GM23248 (cell line): ENCODE results near the gene GGT7. TPM values are rescaled to one million over a fixed set of nuclear protein-coding genes. Genes with fewer than 3 reads are reported as not detected.

Experiments
- DNase-seq: peaks from one replicate; pipeline ENCODE4 v3.0.0-alpha.2; 2015
- H2AFZ ChIP-seq: fragments of 200-600 bp; sonication (generic); 2 replicates; pipeline ENCODE4 v1.6.1; 2016; ENCODE audit warnings: antibody characterized with exemption
- H3F3A ChIP-seq: fragments of 200-600 bp; sonication (generic); 2 replicates; pipeline ENCODE4 v1.6.1; 2016; ENCODE audit warnings: mild to moderate bottlenecking, antibody characterized with exemption, mixed run types; ENCODE audit not compliant: insufficient read depth
- H3K27ac ChIP-seq: fragments of 200-600 bp; sonication (generic); 2 replicates; pipeline ENCODE4 v1.5.1; 2016; ENCODE audit warnings: mild to moderate bottlenecking
- H3K27me3 ChIP-seq: fragments of 200-600 bp; sonication (generic); replicated peaks from 2 replicates; pipeline ENCODE4 v1.6.1; 2016; ENCODE audit warnings: mild to moderate bottlenecking; ENCODE audit not compliant: insufficient read depth
- H3K36me3 ChIP-seq: fragments of 200-600 bp; sonication (generic); 2 replicates; pipeline ENCODE4 v1.6.1; 2016; ENCODE audit warnings: low read depth, mild to moderate bottlenecking
- H3K4me1 ChIP-seq: fragments of 200-600 bp; sonication (generic); 2 replicates; pipeline ENCODE4 v1.6.1; 2016; ENCODE audit warnings: mild to moderate bottlenecking; ENCODE audit not compliant: insufficient read depth
- H3K4me2 ChIP-seq: fragments of 200-600 bp; sonication (generic); one replicate; pipeline ENCODE4 v1.6.1; 2016; ENCODE audit warnings: mild to moderate bottlenecking; ENCODE audit not compliant: unreplicated experiment
- H3K4me3 ChIP-seq: fragments of 200-600 bp; sonication (generic); 2 replicates; pipeline ENCODE4 v1.5.1; 2016; ENCODE audit warnings: mild to moderate bottlenecking
- H3K79me2 ChIP-seq: fragments of 200-600 bp; sonication (generic); 2 replicates; pipeline ENCODE4 v1.6.1; 2016; ENCODE audit warnings: mild to moderate bottlenecking; ENCODE audit not compliant: insufficient read depth
- H3K9ac ChIP-seq: fragments of 200-600 bp; sonication (generic); 2 replicates; pipeline ENCODE4 v1.6.1; 2016; ENCODE audit warnings: mild to moderate bottlenecking
- H3K9me2 ChIP-seq: fragments of 200-600 bp; sonication (generic); 2 replicates; pipeline ENCODE4 v1.6.1; 2016; ENCODE audit warnings: mixed run types, mild to moderate bottlenecking, moderate library complexity; ENCODE audit not compliant: insufficient read depth
- H3K9me3 ChIP-seq: fragments of 200-600 bp; sonication (generic); one replicate; pipeline ENCODE4 v1.6.1; 2017; ENCODE audit warnings: low read depth
- H4K20me1 ChIP-seq: fragments of 200-600 bp; sonication (generic); 2 replicates; pipeline ENCODE4 v1.6.0; 2016; ENCODE audit not compliant: insufficient read depth
- EZH2 ChIP-seq: fragments of 200-600 bp; sonication (generic); IDR thresholded peaks from 2 replicates; pipeline ENCODE4 v1.6.1; 2018; ENCODE audit warnings: antibody characterized with exemption, mild to moderate bottlenecking; ENCODE audit not compliant: insufficient read depth, poor library complexity, severe bottlenecking
- EZH2phosphoT487 ChIP-seq: fragments of 200-600 bp; sonication (generic); IDR thresholded peaks from 2 replicates; pipeline ENCODE4 v1.6.1; 2018; ENCODE audit warnings: antibody characterized with exemption, moderate library complexity, mild to moderate bottlenecking, low read depth; ENCODE audit not compliant: insufficient read depth
- WGBS, 2 experiments: methylation state at CpG; one replicate each; pipeline ENCODE4 v1.1.6; 2015 to 2017; ENCODE audit warnings: low lambda C conversion rate in 2 of 2, low coverage in 1 of 2; ENCODE audit errors: missing lambda C conversion rate in 2 of 2; 5-methylcytosine and 5-hydroxymethylcytosine counted together
- in situ Hi-C: fragments of 300-500 bp; cut with MboI; formaldehyde crosslinking; loops from 2 replicates; pipeline ENCODE4 v1.15.0; 2020
- polyA plus RNA-seq: library from polyadenylated mRNA; unstranded; fragments of >200 nt; fragmentation: Nextera tagmentation; extraction: Ambion mirVana; gene quantifications from 2 replicates; pipeline ENCODE4 v1.2.1, GENCODE V29; 2016
- total RNA-seq: library from RNA; depleted of rRNA; stranded (reverse); fragments of >200 nt; shearing (Covaris generic); gene quantifications from 2 replicates; pipeline ENCODE4 v1.2.3, GENCODE V29; 2014

The GGT7 gene
- total and polyA plus RNA-seq, 2 experiments from 2014 or later = 9.2 to 20.4 TPM

DNA sequence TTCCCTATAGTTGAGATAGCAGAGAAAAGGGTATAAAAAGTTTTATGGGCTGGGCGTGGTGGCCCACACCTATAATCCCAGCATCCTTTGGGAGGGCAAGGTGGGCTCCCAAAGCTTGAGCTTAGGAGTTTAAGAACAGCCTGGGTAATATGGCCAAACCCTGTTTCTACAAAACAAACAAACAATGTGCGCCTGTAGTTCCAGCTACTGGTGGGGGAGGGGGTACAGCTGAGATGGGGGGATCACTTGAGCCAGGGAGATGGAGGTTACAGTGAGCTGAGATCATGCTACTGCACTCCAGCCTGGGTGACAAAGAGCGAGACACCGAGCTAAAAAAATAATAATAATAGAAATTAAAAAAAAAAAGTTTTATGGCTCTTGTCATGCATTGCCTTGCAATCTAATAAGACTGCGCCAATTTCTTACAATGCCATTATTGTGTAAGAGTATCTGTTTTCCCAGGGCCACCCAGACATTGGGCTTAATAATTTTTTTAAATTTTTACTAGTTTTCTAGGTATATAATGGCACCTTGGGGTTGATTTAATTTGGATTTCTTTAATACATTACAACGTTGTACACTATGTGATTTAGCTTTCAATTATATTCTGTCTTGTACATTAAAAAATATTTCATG is 7.7 kb upstream of the GGT7 start:
- in situ Hi-C loops = no loop called here
- no peak overlapping the region for H2AFZ ChIP-seq
- DNase-seq = no peak

DNA sequence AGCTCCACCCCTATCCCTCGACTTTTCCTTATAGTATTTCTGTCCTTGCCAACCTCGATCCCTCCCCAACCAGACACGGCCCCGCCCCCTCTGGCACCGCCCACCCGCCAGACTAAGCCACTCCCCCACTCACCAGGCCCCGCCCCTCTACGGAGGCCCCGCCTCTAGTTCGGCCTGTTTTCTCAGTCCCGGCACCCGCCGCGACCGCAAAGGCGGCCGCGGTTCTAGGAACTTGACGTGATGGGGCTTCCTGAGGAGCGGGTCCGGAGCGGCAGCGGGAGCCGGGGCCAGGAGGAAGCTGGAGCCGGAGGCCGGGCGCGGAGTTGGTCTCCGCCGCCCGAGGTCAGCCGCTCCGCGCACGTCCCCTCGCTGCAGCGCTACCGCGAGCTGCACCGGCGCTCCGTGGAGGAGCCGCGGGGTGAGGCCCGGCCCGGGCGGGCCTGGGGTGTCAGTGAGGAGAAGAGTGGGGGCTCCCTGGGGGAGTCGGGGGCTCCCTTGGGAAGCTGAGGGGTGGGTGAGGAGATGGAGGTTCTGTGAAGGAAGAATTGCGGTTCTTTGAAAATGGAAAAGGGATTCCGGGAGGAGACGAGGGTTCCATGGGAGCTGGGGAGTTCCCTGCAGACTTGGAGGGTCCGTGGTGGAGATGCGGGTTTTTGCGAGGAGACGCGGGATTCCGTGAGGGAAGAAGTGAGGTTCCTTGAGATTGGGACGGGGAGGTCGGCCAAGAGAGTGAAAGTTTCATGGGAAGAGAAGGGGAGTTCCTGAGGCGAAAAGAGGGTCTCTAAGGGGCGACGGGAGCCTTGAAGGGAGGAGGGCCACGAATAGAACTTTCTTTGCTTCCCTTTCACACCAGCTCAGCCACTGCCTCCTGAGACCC is 4.0 kb upstream of the GGT7 start, which contains the start of gene ACSS2:
Gene ACSS2, plus strand, starts transcription at position 207 of the 877 bp plus-strand sequence. Its CDS starts 34 bp downstream, at position 241.
- Histone ChIP-seq H3K79me2 (peaks cover 16% of the 10 kb centered on the region), H2AFZ (peak within 1 kb of the TSS; percentile 94), H3K4me2 (peak within 1 kb of the TSS; percentile 100), H4K20me1 (no peaks in the 10 kb centered on the region), H3K9me2 (no peaks in the 10 kb centered on the region), H3K9me3 (no peaks in the 10 kb centered on the region), H3F3A (peaks cover 9% of the 10 kb centered on the region), H3K4me1 (peaks cover 6% of the 10 kb centered on the region), H3K27me3 (no peaks in the 10 kb centered on the region), H3K36me3 (no peaks in the 10 kb centered on the region), H3K4me3 (peak within 1 kb of the TSS; percentile 94), H3K27ac (peak within 1 kb of the TSS; percentile 40), H3K9ac (peak within 1 kb of the TSS; percentile 84)
- WGBS, 2 experiments = 1 to 3% methylated on average over 42 to 63 of the region's 63 CpGs
- TF ChIP-seq EZH2 (no peak), EZH2phosphoT487 (no peak)
- no peak for DNase-seq
- in situ Hi-C loops = no loop called here

More for the DNA sequence above, 7.7 kb upstream of the GGT7 start:
- Histone ChIP-seq H3K4me1 (no peaks in the 10 kb centered on the region), H3F3A (no peaks in the 10 kb centered on the region; the same call in 1 of the 2 replicates), H3K36me3 (peaks cover 18% of the 10 kb centered on the region; the same call in 1 of the 2 replicates), H3K27ac (no peak overlapping the region), H3K79me2 (peaks cover 16% of the 10 kb centered on the region), H3K9me2 (no peaks in the 10 kb centered on the region), H3K9ac (no peak overlapping the region), H3K4me3 (no peak overlapping the region), H3K27me3 (no peaks in the 10 kb centered on the region), H3K9me3 (no peaks in the 10 kb centered on the region), H4K20me1 (no peaks in the 10 kb centered on the region), H3K4me2 (no peak overlapping the region)
- 97 to 99% methylated on average over 6 of the region's 6 CpGs for WGBS, 2 experiments
- TF ChIP-seq EZH2 = no peak
- no peak for TF ChIP-seq EZH2phosphoT487

DNA sequence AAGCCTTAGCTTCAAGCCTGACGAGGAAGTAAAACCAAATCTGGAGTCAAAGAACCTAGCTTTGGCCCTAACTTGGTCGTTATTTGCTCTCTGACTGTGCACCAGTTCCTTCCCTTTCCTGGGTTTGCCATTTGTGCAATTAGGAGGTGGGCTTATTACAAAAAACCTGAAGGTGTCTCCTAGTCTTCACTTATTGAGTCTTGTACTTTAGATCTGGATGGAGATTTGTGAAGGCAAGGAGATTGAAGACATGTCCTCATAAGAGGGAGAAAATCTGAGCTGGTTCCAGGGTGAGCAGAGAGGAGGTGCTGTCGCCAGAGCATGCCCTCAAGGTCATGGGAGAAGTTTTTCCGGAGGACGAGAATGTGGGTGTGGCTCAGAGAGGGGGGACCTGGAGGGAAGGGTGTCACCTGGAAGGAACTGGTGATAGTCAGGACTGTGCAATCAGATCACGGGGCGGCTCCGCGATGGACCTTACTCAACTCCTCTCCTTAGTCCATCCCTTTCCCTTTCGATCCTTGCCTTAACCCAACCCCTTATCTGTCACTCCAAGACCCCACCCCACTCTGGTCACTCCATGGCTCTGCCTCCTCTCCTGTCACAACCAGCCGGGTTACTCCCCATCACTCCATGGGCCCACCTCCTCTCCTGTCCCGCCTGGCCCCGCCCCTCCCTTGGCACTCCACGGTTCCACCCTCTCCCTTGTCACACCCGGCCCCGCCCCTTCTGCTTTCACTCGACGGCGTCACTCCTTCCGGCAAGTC is 3.2 kb upstream of the GGT7 start:
- H3K36me3 ChIP-seq = no peaks in the 10 kb centered on the region
- H3K4me2 ChIP-seq = peak overlapping the region; percentile 39
- H3K9me3 ChIP-seq = no peaks in the 10 kb centered on the region
- H3F3A ChIP-seq = peaks cover 9% of the 10 kb centered on the region
- peaks cover 6% of the 10 kb centered on the region for H3K4me1 ChIP-seq
- 14 to 28% methylated on average over 7 to 20 of the region's 20 CpGs for WGBS, 2 experiments
- H3K79me2 ChIP-seq = peaks cover 16% of the 10 kb centered on the region
- no peaks in the 10 kb centered on the region for H4K20me1 ChIP-seq
- peak overlapping the region; percentile 94 for H3K4me3 ChIP-seq
- peak; percentile 99 for DNase-seq
- no peaks in the 10 kb centered on the region for H3K27me3 ChIP-seq
- in situ Hi-C loops = no loop called here
- no peaks in the 10 kb centered on the region for H3K9me2 ChIP-seq
- H3K9ac ChIP-seq = no peak overlapping the region
- H2AFZ ChIP-seq = peak overlapping the region; percentile 94
- H3K27ac ChIP-seq = peak overlapping the region; percentile 40
- TF ChIP-seq EZH2 (no peak), EZH2phosphoT487 (no peak)

DNA sequence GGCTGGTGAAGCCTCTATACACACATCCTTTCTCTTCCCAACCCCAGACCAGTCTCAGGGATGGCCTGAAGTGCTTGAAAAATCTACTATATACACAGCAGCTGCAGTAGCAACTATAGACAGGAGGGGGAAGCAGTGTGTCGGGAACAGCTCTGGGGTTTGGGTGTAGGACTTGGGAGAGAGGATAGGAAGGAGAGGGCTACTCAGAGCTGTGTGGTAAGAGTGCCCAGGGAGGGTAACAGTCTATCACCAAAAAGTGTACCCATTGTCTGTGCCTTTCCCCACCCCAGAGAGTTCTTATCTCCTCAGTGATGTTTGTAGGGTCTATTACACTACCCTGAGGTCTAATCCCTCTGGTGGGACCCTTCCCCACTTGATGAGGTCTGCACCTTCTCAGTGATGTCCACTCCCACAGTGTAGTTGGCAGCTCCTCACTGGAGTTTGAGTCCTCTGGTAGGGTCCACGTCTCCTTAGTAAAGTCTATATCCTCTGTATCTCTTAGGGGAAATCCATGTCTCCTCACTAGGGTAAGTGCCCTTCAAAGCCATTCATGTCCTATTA is 1.5 kb upstream of the GGT7 start:
- no peak for TF ChIP-seq EZH2
- no peaks in the 10 kb centered on the region for H3K36me3 ChIP-seq
- H3K9me3 ChIP-seq = no peaks in the 10 kb centered on the region
- H4K20me1 ChIP-seq = no peaks in the 10 kb centered on the region
- H3K4me3 ChIP-seq = no peak overlapping the region
- in situ Hi-C loops = no loop called here
- H3K4me2 ChIP-seq = no peak overlapping the region
- no peak overlapping the region for H3K9ac ChIP-seq
- 9 to 13% methylated on average over 2 of the region's 2 CpGs for WGBS, 2 experiments
- peak; percentile 92 for DNase-seq
- no peak overlapping the region for H3K27ac ChIP-seq
- peaks cover 6% of the 10 kb centered on the region for H3K4me1 ChIP-seq
- H3K9me2 ChIP-seq = no peaks in the 10 kb centered on the region
- peaks cover 9% of the 10 kb centered on the region for H3F3A ChIP-seq
- no peak overlapping the region for H2AFZ ChIP-seq
- peaks cover 16% of the 10 kb centered on the region for H3K79me2 ChIP-seq
- H3K27me3 ChIP-seq = no peaks in the 10 kb centered on the region
